HCT116 (cell line): Measurements from ENCODE around the gene SEZ6. TPM values are rescaled to one million over a fixed set of nuclear protein-coding genes. Genes with fewer than 3 reads are reported as not detected.

Source experiments
- ATAC-seq: fragments of 200-7000 bp; cut with Tn5 transposase; 2 replicates; pipeline ENCODE4 v1.9.1; 2020; ENCODE audit warnings: mild to moderate bottlenecking, moderate library complexity
- BruUV-seq: library from RNA; stranded (reverse); fragments of 400-500 nt; replicated peaks from 2 replicates; lab custom pipeline; 2021; lab: Mats Ljungman, UMichigan
- CTCF ChIA-PET: fragments of 300-600 bp; sonication (Branson Sonifier 250); formaldehyde crosslinking; loops from one replicate; lab custom pipeline; 2021; ENCODE audit warnings: antibody characterized with exemption; lab: Charles Lee
- POLR2A ChIA-PET: fragments of 300-600, 350-600 bp; sonication (Branson Sonifier 250); formaldehyde crosslinking; loops from one replicate; lab custom pipeline; 2021; ENCODE audit warnings: antibody characterized with exemption; lab: Charles Lee
- RAD21 ChIA-PET, 2 experiments: fragments of 300-600 bp; sonication (Branson Sonifier 250); formaldehyde crosslinking; loops; one replicate each; lab custom pipeline; 2023; ENCODE audit warnings: low total read pairs in 2 of 2; ENCODE audit not compliant: uncharacterized antibody in 2 of 2, unreplicated experiment in 2 of 2, low non-redundant PET in 1 of 2; lab: Charles Lee
- DNase-seq: peaks from one replicate; pipeline ENCODE4 v3.0.0-alpha.2; 2010; ENCODE audit warnings: low read depth, low spot score
- H2AFZ ChIP-seq: fragments of 200-600 bp; shearing (Covaris generic), sonication (generic); 2 replicates; pipeline ENCODE4 v1.6.1; 2017; ENCODE audit warnings: low read depth, mixed run types, mixed read lengths, antibody characterized with exemption, low read length; ENCODE audit not compliant: poor library complexity, severe bottlenecking
- H3K27ac ChIP-seq: 2 replicates; pipeline ENCODE4 v1.5.1; 2012; ENCODE audit warnings: low read depth, low read length
- H3K27me3 ChIP-seq: fragments of 200-600 bp; sonication (generic); 2 replicates; pipeline ENCODE4 v1.6.1; 2016; ENCODE audit warnings: mixed run types, low read length, mixed read lengths; ENCODE audit not compliant: insufficient read depth
- H3K36me3 ChIP-seq, 2 experiments: fragments of 200-500 bp in 1 of 2; fragments of 200-600 bp in 1 of 2; sonication (Bioruptor generic) in 1 of 2; sonication (generic) in 1 of 2; 2 replicates each; pipeline versions ENCODE4 v1.5.1 to v1.6.1; 2014 to 2016; ENCODE audit warnings: low read length in 2 of 2, inconsistent platforms in 1 of 2, mixed read lengths in 1 of 2, mixed run types in 1 of 2; ENCODE audit not compliant: insufficient read depth in 2 of 2, control insufficient read depth in 1 of 2
- H3K4me1 ChIP-seq, 2 experiments: fragments of 200-600 bp in 1 of 2; sonication (generic) in 1 of 2; 2 replicates each; pipeline versions ENCODE4 v1.5.1 to v1.6.1; 2012 to 2017; ENCODE audit warnings: low read length in 2 of 2, inconsistent platforms in 1 of 2, mild to moderate bottlenecking in 1 of 2, mixed read lengths in 1 of 2, mixed run types in 1 of 2, moderate library complexity in 1 of 2; ENCODE audit not compliant: insufficient read depth in 2 of 2, control insufficient read depth in 1 of 2
- H3K4me2 ChIP-seq: fragments of 200-600 bp; sonication (generic); 2 replicates; pipeline ENCODE4 v1.6.1; 2017; ENCODE audit warnings: mixed run types, low read length, mixed read lengths
- H3K4me3 ChIP-seq, 2 experiments: fragments of 200-600 bp in 1 of 2; sonication (generic) in 1 of 2; replicated peaks in 1 of 2; 2 replicates each; pipeline ENCODE4 v1.5.1; 2011 to 2016; ENCODE audit warnings: low read length in 2 of 2, control low read depth in 1 of 2, low read depth in 1 of 2, mild to moderate bottlenecking in 1 of 2, mixed read lengths in 1 of 2, mixed run types in 1 of 2
- H3K79me2 ChIP-seq: fragments of 200-600 bp; sonication (generic); 2 replicates; pipeline ENCODE4 v1.6.1; 2017; ENCODE audit warnings: mild to moderate bottlenecking, mixed run types, low read length, moderate library complexity, mixed read lengths; ENCODE audit not compliant: insufficient read depth
- H3K9ac ChIP-seq: fragments of 200-600 bp; sonication (generic); 2 replicates; pipeline ENCODE4 v1.6.1; 2016; ENCODE audit warnings: low read length, mixed read lengths
- H3K9me2 ChIP-seq: fragments of 200-600 bp; sonication (generic), shearing (Covaris generic); 2 replicates; pipeline ENCODE4 v1.6.1; 2017; ENCODE audit warnings: mixed run types, mild to moderate bottlenecking, moderate library complexity; ENCODE audit not compliant: insufficient read depth
- H3K9me3 ChIP-seq, 2 experiments: fragments of 200-500 bp in 1 of 2; fragments of 200-600 bp in 1 of 2; sonication (Bioruptor generic) in 1 of 2; sonication (generic) in 1 of 2; 2 replicates each; pipeline ENCODE4 v1.6.1; 2014 to 2017; ENCODE audit warnings: low read length in 2 of 2, mixed read lengths in 2 of 2, inconsistent platforms in 1 of 2, low read depth in 1 of 2, mild to moderate bottlenecking in 1 of 2, mixed run types in 1 of 2, moderate library complexity in 1 of 2; ENCODE audit not compliant: control insufficient read depth in 1 of 2, insufficient read depth in 1 of 2
- H4K20me1 ChIP-seq: fragments of 200-600 bp; sonication (generic), shearing (Covaris generic); 2 replicates; pipeline ENCODE4 v1.6.1; 2017; ENCODE audit warnings: mixed run types, mild to moderate bottlenecking, moderate library complexity; ENCODE audit not compliant: insufficient read depth
- CBX3 ChIP-seq: IDR thresholded peaks from 2 replicates; pipeline ENCODE4 v1.6.1; 2012; ENCODE audit warnings: low read depth
- CEBPB ChIP-seq: IDR thresholded peaks from 2 replicates; pipeline ENCODE4 v1.6.1; 2012; ENCODE audit warnings: low read depth
- EGR1 ChIP-seq: IDR thresholded peaks from 2 replicates; pipeline ENCODE4 v1.6.1; 2012; ENCODE audit warnings: low read depth
- EZH2 ChIP-seq: fragments of 200-600 bp; sonication (generic); IDR thresholded peaks from 2 replicates; pipeline ENCODE4 v1.6.1; 2017; ENCODE audit warnings: antibody characterized with exemption, mixed run types
- EZH2phosphoT487 ChIP-seq: fragments of 200-600 bp; IDR thresholded peaks from 2 replicates; pipeline ENCODE4 v1.6.1; 2018; ENCODE audit warnings: antibody characterized with exemption, borderline replicate concordance
- FOSL1 ChIP-seq: IDR thresholded peaks from 2 replicates; pipeline ENCODE4 v1.6.1; 2012; ENCODE audit warnings: low read depth
- MAX ChIP-seq: IDR thresholded peaks from 2 replicates; pipeline ENCODE4 v1.6.1; 2012
- POLR2AphosphoS5 ChIP-seq: IDR thresholded peaks from 2 replicates; pipeline ENCODE4 v1.6.1; 2011; ENCODE audit warnings: mild to moderate bottlenecking, low read depth, low read length, moderate library complexity
- REST ChIP-seq: IDR thresholded peaks from 2 replicates; pipeline ENCODE4 v1.6.1; 2012; ENCODE audit warnings: low read depth
- SIN3A ChIP-seq: IDR thresholded peaks from 2 replicates; pipeline ENCODE4 v1.6.1; 2012; ENCODE audit warnings: low read depth
- SP1 ChIP-seq: IDR thresholded peaks from 2 replicates; pipeline ENCODE4 v1.6.1; 2012; ENCODE audit warnings: low read depth
- SRF ChIP-seq: IDR thresholded peaks from 2 replicates; pipeline ENCODE4 v1.6.1; 2012; ENCODE audit warnings: low read depth
- TCF7L2 ChIP-seq: IDR thresholded peaks from 2 replicates; pipeline ENCODE4 v1.7.0; 2011; ENCODE audit warnings: borderline replicate concordance, inconsistent platforms; ENCODE audit not compliant: insufficient read depth, insufficient read length; ENCODE audit errors: extremely low read depth
- YY1 ChIP-seq: IDR thresholded peaks from 2 replicates; pipeline ENCODE4 v1.6.1; 2011; ENCODE audit warnings: low read length, low read depth, moderate library complexity, mild to moderate bottlenecking; ENCODE audit not compliant: insufficient replicate concordance; ENCODE audit errors: extremely low read depth
- ZBTB33 ChIP-seq: IDR thresholded peaks from 2 replicates; pipeline ENCODE4 v1.6.1; 2011; ENCODE audit warnings: mild to moderate bottlenecking, low read length, moderate library complexity; ENCODE audit not compliant: insufficient replicate concordance; ENCODE audit errors: extremely low read depth
- ZNF274 ChIP-seq: fragments of 200-500 bp; sonication (Bioruptor generic); IDR thresholded peaks from 2 replicates; pipeline ENCODE4 v1.6.1; 2014; ENCODE audit warnings: mild to moderate bottlenecking, low read depth, low read length, inconsistent platforms
- intact Hi-C: fragments of 100-400 bp; cut with micrococcal nuclease; formaldehyde crosslinking; loops from 2 replicates; pipeline ENCODE4 v1.10.0; 2022
- total RNA-seq: library from RNA; stranded (reverse); gene quantifications from one replicate; pipeline ENCODE4 v1.2.1, GENCODE V29; 2021; ENCODE audit not compliant: unreplicated experiment
- TF ChIP-seq, protein P1 (sequence below): IDR thresholded peaks from 2 replicates; pipeline ENCODE4 v1.6.1; 2012

SEZ6 gene
- total RNA-seq, 1 experiment from 2014 or later = 0.22 TPM

DNA sequence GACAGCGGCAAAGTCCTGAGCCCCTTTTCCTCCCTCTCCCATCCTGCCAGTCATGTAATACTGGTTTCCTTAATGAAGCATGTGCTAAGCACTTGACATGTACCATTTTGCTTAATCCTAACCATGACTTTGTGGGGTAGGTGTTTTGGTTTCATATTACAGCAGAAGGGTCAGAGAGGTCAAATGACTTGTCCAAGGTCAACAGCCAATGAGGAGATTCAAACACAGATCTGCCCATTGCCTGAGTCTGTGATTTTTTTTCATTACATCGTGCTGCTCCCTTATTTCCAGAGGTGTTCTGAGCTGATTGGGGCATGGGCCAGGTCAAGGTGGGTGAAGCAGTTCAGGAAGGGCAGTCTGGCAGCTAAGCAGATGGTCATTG is 36.9 kb downstream of the SEZ6 start:
- no peak for TF ChIP-seq TCF7L2
- TF ChIP-seq CBX3 = no peak
- TF ChIP-seq MAX = no peak
- TF ChIP-seq, protein P1, sequence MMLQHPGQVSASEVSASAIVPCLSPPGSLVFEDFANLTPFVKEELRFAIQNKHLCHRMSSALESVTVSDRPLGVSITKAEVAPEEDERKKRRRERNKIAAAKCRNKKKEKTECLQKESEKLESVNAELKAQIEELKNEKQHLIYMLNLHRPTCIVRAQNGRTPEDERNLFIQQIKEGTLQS = no peak
- no peak for TF ChIP-seq EGR1
- no peak for TF ChIP-seq SRF
- TF ChIP-seq CEBPB = no peak
- no peak for TF ChIP-seq POLR2AphosphoS5
- TF ChIP-seq REST = no peak
- TF ChIP-seq YY1 = no peak
- TF ChIP-seq EZH2 = no peak
- TF ChIP-seq FOSL1 = no peak
- no peak for TF ChIP-seq ZNF274
- no peak for TF ChIP-seq SP1
- no peak for TF ChIP-seq EZH2phosphoT487
- no peak for TF ChIP-seq ZBTB33
- no peak for TF ChIP-seq SIN3A
- Histone ChIP-seq H2AFZ (no peak overlapping the region), H3K9me2 (no peaks in the 10 kb centered on the region), H4K20me1 (no peaks in the 10 kb centered on the region), H3K36me3 (no peaks in the 10 kb centered on the region), H3K9ac (no peak overlapping the region), H3K27me3 (no peaks in the 10 kb centered on the region), H3K4me2 (no peak overlapping the region), H3K27ac (no peak overlapping the region), H3K9me3 (no peaks in the 10 kb centered on the region), H3K4me1 (peaks cover 3 to 14% of the 10 kb centered on the region in 2 experiments; a peak in 3 of 4 replicates), H3K79me2 (no peaks in the 10 kb centered on the region), H3K4me3 (no peak overlapping the region)
- no TSS peak for BruUV-seq
- ATAC-seq = no peak
- ChIA-PET CTCF (interaction anchor here (0.6 to 3.0 kb wide), 2 partner anchors 143 to 147 kb away, joined by 3 to 25 read pairs; no protein-coding TSS in a partner anchor), RAD21 (no interaction called here), POLR2A (no interaction called here)
- DNase-seq = no peak
- intact Hi-C loops = no loop called here
